ENCODE data around the gene MSRB3. TPM values are rescaled to one million over a fixed set of nuclear protein-coding genes. Genes with fewer than 3 reads are reported as not detected.

The MSRB3 gene
- total and polyA plus RNA-seq, 4 donors = 1.0 to 5.2 (median 3.1) TPM

GRCh38 chr12:65384240-65384639 lies 105.8 kb downstream of the MSRB3 start (continued):
- TF ChIP-seq REST (IDR thresholded peaks at IDR 0.05) (no peak), HNF4A (conservative IDR thresholded peaks at IDR 0.05) (no peak), TAF1 (conservative IDR thresholded peaks at IDR 0.05) (no peak), SP1 (IDR thresholded peaks at IDR 0.05) (no peak), RAD21 (IDR thresholded peaks at IDR 0.05) (no peak), NR2F2 (IDR thresholded peaks at IDR 0.05) (no peak), FOXA1 (IDR thresholded peaks at IDR 0.05) (no peak), EGR1 (IDR thresholded peaks at IDR 0.05; ENCODE audit: low read depth in 2 of 2) (no peak), RXRA (IDR thresholded peaks at IDR 0.05) (no peak), YY1 (IDR thresholded peaks at IDR 0.05) (no peak)

- Histone ChIP-seq H3K4me1 (ENCODE audit: control insufficient read depth in 4 of 4, insufficient read depth in 4 of 4, low read length in 3 of 4) (no peaks in the 10 kb centered on the region), H3K9me3 (ENCODE audit: control insufficient read depth in 4 of 4, low read length in 3 of 4) (no peaks in the 10 kb centered on the region), H3K4me3 (ENCODE audit: low read depth in 1 of 3, low read length in 3 of 3) (no peak overlapping the region), H3K27me3 (ENCODE audit: control insufficient read depth in 4 of 4, insufficient read depth in 4 of 4, low read length in 3 of 4) (no peaks in the 10 kb centered on the region), H3K27ac (ENCODE audit: low read depth in 1 of 2, low read length in 2 of 2) (no peak overlapping the region), H3K36me3 (ENCODE audit: control insufficient read depth in 4 of 4, insufficient read depth in 3 of 4, low read depth in 1 of 4, low read length in 3 of 4) (no peaks in the 10 kb centered on the region), H3K9ac (ENCODE audit: low read depth in 1 of 2, low read length in 2 of 2) (no peak overlapping the region)
- no peak for TF ChIP-seq ZBTB33 (IDR thresholded peaks at IDR 0.05)
- TF ChIP-seq CTCF (IDR thresholded peaks at IDR 0.05; ENCODE audit: low read depth, low read length, missing input control) = no peak
- TF ChIP-seq REST (IDR thresholded peaks at IDR 0.05) = no peak
- no peak for TF ChIP-seq YY1 (IDR thresholded peaks at IDR 0.05)
- no peak for TF ChIP-seq JUND (IDR thresholded peaks at IDR 0.05)
- no peak for DNase-seq (ENCODE audit: low spot score)
Measured at GRCh38 chr12:65387396-65387795, 108.9 kb downstream of the MSRB3 start.

All from liver (tissue), 9 donors.